Psoas muscle (tissue), 8 donors: ENCODE data around the gene RMI1. TPM values are rescaled to one million over a fixed set of nuclear protein-coding genes. Genes with fewer than 3 reads are reported as not detected.

Experiments used
- ATAC-seq, 4 donors: fragments of 200-7000 bp; cut with Tn5 transposase; one replicate each; pipeline ENCODE4 v1.9.1; 2020; ENCODE audit warnings: moderate library complexity in 3 of 4, mild to moderate bottlenecking in 2 of 4
- DNase-seq, 2 donors: peaks; one replicate each; pipeline ENCODE4 v3.0.0-alpha.2; 2020
- H3K27ac ChIP-seq: fragments of 200-600 bp; one replicate; pipeline ENCODE4 v1.8.0; 2022
- H3K27me3 ChIP-seq, 3 donors: fragments of 200-600 bp in 1 of 3; one replicate each; pipeline versions ENCODE4 v1.6.1 to v1.8.0; 2013 to 2022; ENCODE audit warnings: low read length in 2 of 3, mild to moderate bottlenecking in 2 of 3, moderate library complexity in 1 of 3; ENCODE audit not compliant: insufficient read depth in 3 of 3
- H3K36me3 ChIP-seq, 2 donors: fragments of 200-600 bp in 1 of 2; one replicate each; pipeline versions ENCODE4 v1.6.1 to v1.8.0; 2013 to 2022; ENCODE audit warnings: low read depth in 1 of 2, mild to moderate bottlenecking in 1 of 2, moderate library complexity in 1 of 2; ENCODE audit not compliant: insufficient read depth in 1 of 2
- H3K4me1 ChIP-seq: fragments of 200-600 bp; one replicate; pipeline ENCODE4 v1.8.0; 2022
- H3K4me3 ChIP-seq: fragments of 200-600 bp; one replicate; pipeline ENCODE4 v1.8.0; 2022; ENCODE audit warnings: mild to moderate bottlenecking
- H3K9me3 ChIP-seq: fragments of 200-600 bp; one replicate; pipeline ENCODE4 v1.8.0; 2022
- CTCF ChIP-seq: fragments of 200-600 bp; IDR thresholded peaks from one replicate; pipeline ENCODE4 v1.8.0; 2022; ENCODE audit warnings: antibody characterized with exemption
- WGBS, 3 donors: extraction: QIAGEN DNeasy Blood & Tissue Kit; methylation state at CpG; one replicate each; pipeline versions ENCODE4 v1.1.6 to v1.1.7; 2013; 5-methylcytosine and 5-hydroxymethylcytosine counted together
- intact Hi-C, 2 donors: fragments of 100-400 bp; cut with DNase I; formaldehyde crosslinking; loops; one replicate each; pipeline versions ENCODE4 v1.11.0 to v1.14.2; 2022
- polyA plus RNA-seq, 3 donors: library from polyadenylated mRNA; stranded (reverse); fragments of 200-250 nt; gene quantifications; one replicate each; pipeline ENCODE4 v1.2.3, GENCODE V29; 2013
- total RNA-seq, 4 donors: library from RNA; stranded (reverse); fragmentation: NEBNext Ultra II Directional in 2 of 4; extraction: Animal tissue kit (Norgen Biotek cat#: 25700) in 2 of 4; gene quantifications; one replicate each; pipeline versions ENCODE4 v1.2.1 to v1.2.4, GENCODE V29; 2021 to 2023
- donor health status: healthy with polysubstance abuse.
- donor health status: DM: no; HTN: no; CAD: no; lungs with moderate emphysema.
- donor health status: Bipolar disorder and iron deficiency.
- donor health status: healthy.
- donor health status: DM: yes; HTN: yes; CAD: no.
- donor health status: DM: no; HTN: no; CAD: no.
- donor health status: DM: no; HTN: no; CAD: no.
- donor health status: DM: yes; HTN: yes; CAD: no.

Gene RMI1
- total and polyA plus RNA-seq, 7 donors: 2.4 to 15.1 (median 4.1) TPM

- no peak for TF ChIP-seq CTCF
- no peaks in the 10 kb centered on the region for H3K9me3 ChIP-seq
- no peak overlapping the region for H3K4me3 ChIP-seq
- peaks cover 3 to 59% of the 10 kb centered on the region in 2 donors for H3K36me3 ChIP-seq
- ATAC-seq: no peak
- intact Hi-C loops: no loop called here
- no peaks in the 10 kb centered on the region for H3K27me3 ChIP-seq
- DNase-seq: no peak
- H3K27ac ChIP-seq: no peak overlapping the region
- no peaks in the 10 kb centered on the region for H3K4me1 ChIP-seq
- WGBS, 3 donors: 79 to 89% (median 88%) methylated on average over 1 of the region's 1 CpG
These were observed 13.5 kb upstream of the RMI1 start for GRCh38 chr9:83967073-83967472.

- Histone ChIP-seq H3K27ac (no peak overlapping the region), H3K4me1 (peaks cover 15% of the 10 kb centered on the region), H3K36me3 (peaks cover 14 to 84% of the 10 kb centered on the region in 2 donors), H3K4me3 (no peak overlapping the region), H3K9me3 (no peaks in the 10 kb centered on the region), H3K27me3 (no peaks in the 10 kb centered on the region)
- ATAC-seq (no peak), DNase-seq (no peak)
- WGBS, 3 donors: 77 to 89% (median 81%) methylated on average over 3 of the region's 3 CpGs
- intact Hi-C loops: no loop called here
- TF ChIP-seq CTCF: no peak
These were observed 11.0 kb upstream of the RMI1 start for GRCh38 chr9:83969602-83970001.

- peaks cover 31% of the 10 kb centered on the region for H3K4me1 ChIP-seq
- H3K27ac ChIP-seq: no peak overlapping the region
- intact Hi-C loops: no loop called here
- 73 to 82% (median 77%) methylated on average over 6 of the region's 6 CpGs for WGBS, 3 donors
- TF ChIP-seq CTCF: no peak
- H3K36me3 ChIP-seq: peaks cover 16 to 100% of the 10 kb centered on the region in 2 donors
- H3K27me3 ChIP-seq: no peaks in the 10 kb centered on the region
- DNase-seq: no peak
- H3K4me3 ChIP-seq: no peak overlapping the region
- H3K9me3 ChIP-seq: no peaks in the 10 kb centered on the region
- ATAC-seq: no peak
These were observed 9.1 kb upstream of the RMI1 start for GRCh38 chr9:83971485-83971884.

- Histone ChIP-seq H3K4me1 (peaks cover 38% of the 10 kb centered on the region), H3K27ac (no peak overlapping the region), H3K9me3 (no peaks in the 10 kb centered on the region), H3K4me3 (no peak overlapping the region), H3K36me3 (peaks cover 16 to 100% of the 10 kb centered on the region in 2 donors), H3K27me3 (no peaks in the 10 kb centered on the region)
- intact Hi-C loops: no loop called here
- 30 to 77% (median 35%) methylated on average over 2 of the region's 2 CpGs for WGBS, 3 donors
- ATAC-seq (peak in 3 of 4 donors; percentile 22 to 44 (median 37)), DNase-seq (no peak)
- TF ChIP-seq CTCF: no peak
These were observed 8.3 kb upstream of the RMI1 start for GRCh38 chr9:83972286-83972685.

GRCh38 chr9:83975300-83975699 is 5.3 kb upstream of the RMI1 start:
- H3K4me3 ChIP-seq: peak overlapping the region; percentile 10
- ATAC-seq (no peak), DNase-seq (no peak)
- WGBS, 3 donors: 65 to 81% (median 68%) methylated on average over 12 of the region's 12 CpGs
- TF ChIP-seq CTCF: no peak
- peaks cover 13 to 78% of the 10 kb centered on the region in 2 donors for H3K36me3 ChIP-seq
- H3K27me3 ChIP-seq: no peaks in the 10 kb centered on the region
- H3K27ac ChIP-seq: no peak overlapping the region
- no peaks in the 10 kb centered on the region for H3K9me3 ChIP-seq
- peaks cover 46% of the 10 kb centered on the region for H3K4me1 ChIP-seq
- intact Hi-C loops: loop anchor here in 1 of 2 donors (5.0 kb wide), 1 partner anchor 197 kb away; no protein-coding TSS in a partner anchor
